ENCODE results near the gene MED29. TPM values are rescaled to one million over a fixed set of nuclear protein-coding genes. Genes with fewer than 3 reads are reported as not detected.

MED29 gene
- total and polyA plus RNA-seq, 2 of the 13 experiments (the other 11 are each of a cell fraction or from before 2014, with no cell fraction given): 14.0 to 19.7 TPM

GRCh38 chr19:39416152-39417120 is 25.3 kb downstream of the MED29 start:
- FAIRE-seq: no peak
- H3K9ac ChIP-seq (ENCODE audit: insufficient read depth, low read depth, low read length): no peak overlapping the region
- ATAC-seq: no peak
- in situ Hi-C loops (cut with HindIII; ENCODE audit: extremely low pct_ligation_motif_present, low pct_unique_long_range_greater_than_20kb): no loop called here
- peaks cover 34% of the 10 kb centered on the region for H3K4me1 ChIP-seq (ENCODE audit: insufficient read depth, low read length)
- no peak for TF ChIP-seq DPF2 (CRISPR knock-in tag; IDR thresholded peaks at IDR 0.05; ENCODE audit: borderline replicate concordance, low read depth)
- no peak for TF ChIP-seq ZNF564 (CRISPR knock-in tag; IDR thresholded peaks at IDR 0.05)
- no peak for TF ChIP-seq ZSCAN5A (CRISPR knock-in tag; IDR thresholded peaks at IDR 0.05; ENCODE audit: borderline replicate concordance)
- TF ChIP-seq ZNF367 (CRISPR knock-in tag; IDR thresholded peaks at IDR 0.05; ENCODE audit: borderline replicate concordance): no peak
- TF ChIP-seq KMT2A (CRISPR knock-in tag; IDR thresholded peaks at IDR 0.05): no peak
- no peak for TF ChIP-seq TCF7 (IDR thresholded peaks at IDR 0.05; ENCODE audit: low read depth)
- no peak for TF ChIP-seq SRSF1 (optimal IDR thresholded peaks at IDR 0.05; ENCODE audit: low read depth, low read length)
- no peak for TF ChIP-seq ZNF337 (CRISPR knock-in tag; IDR thresholded peaks at IDR 0.05; ENCODE audit: borderline replicate concordance, low read depth)
- TF ChIP-seq ZKSCAN8 (CRISPR knock-in tag; IDR thresholded peaks at IDR 0.05; ENCODE audit: borderline replicate concordance): no peak
- DNase-seq (ENCODE audit: low spot score): no peak
- H3K4me3 ChIP-seq (replicated peaks in 1 of 3; ENCODE audit: insufficient read depth in 1 of 3, low read depth in 2 of 3, low read length in 3 of 3): no peak overlapping the region
- peaks cover 4 to 10% of the 10 kb centered on the region in 2 experiments; a peak in 4 of 5 replicates for H3K36me3 ChIP-seq (replicated peaks in 1 of 2; ENCODE audit: control insufficient read depth in 1 of 2, insufficient read depth in 2 of 2, low read length in 2 of 2)
- H3K79me2 ChIP-seq (ENCODE audit: insufficient read depth, low read length): peaks cover 6% of the 10 kb centered on the region
- no peaks in the 10 kb centered on the region for H3K9me3 ChIP-seq (ENCODE audit: low read length)
- BruUV-seq (replicated peaks): no TSS peak
- H4K20me1 ChIP-seq (ENCODE audit: insufficient read depth, low read length): no peaks in the 10 kb centered on the region
- CTCF ChIA-PET (ENCODE audit: low intra/inter-chr PET ratio, low total read pairs): no interaction called here
- H3K4me2 ChIP-seq (ENCODE audit: low read depth, low read length): no peak overlapping the region
- intact Hi-C loops (cut with micrococcal nuclease; ENCODE audit: unreplicated experiment): loop anchor here (10.0 kb wide), 1 partner anchor 118 kb away; the partner anchor contains the start of gene EID2B
- H3K27ac ChIP-seq (ENCODE audit: extremely low read length, insufficient read depth, low read length): no peak overlapping the region
- WGBS (ENCODE audit: low lambda C conversion rate): 89% methylated on average over 19 of the region's 27 CpGs
- no peak overlapping the region for H2AFZ ChIP-seq (ENCODE audit: low read length)
- H3K27me3 ChIP-seq (ENCODE audit: control insufficient read depth in 1 of 2, insufficient read depth in 2 of 2, low read length in 2 of 2): no peaks in the 10 kb centered on the region
- POLR2A ChIA-PET: interaction anchor here (2.1 to 4.2 kb wide), 2 partner anchors 12 to 19 kb away, joined by 13 to 31 read pairs; partner anchors contain the start of gene RPS16

All from HepG2 (cell line).